K562 (cell line): ENCODE measurements around the gene YIF1A. TPM values are rescaled to one million over a fixed set of nuclear protein-coding genes. Genes with fewer than 3 reads are reported as not detected.
A peak's percentile ranks its signal among the peaks of the same experiment; 100 is the strongest.

Source experiments
- ATAC-seq: fragments of 200-7000 bp; cut with Tn5 transposase; 3 replicates; pipeline ENCODE4 v1.9.1; 2020; ENCODE audit warnings: moderate library complexity
- BruUV-seq: library from RNA; stranded (reverse); fragments of 400-500 nt; replicated peaks from 2 replicates; lab custom pipeline; 2021; lab: Mats Ljungman, UMichigan
- CTCF ChIA-PET: fragments of 300-600 bp; formaldehyde crosslinking; extraction: SDS; loops from one replicate; lab custom pipeline; 2021; ENCODE audit warnings: low intra/inter-chr PET ratio; lab: Yijun Ruan, JAX
- POLR2A ChIA-PET: fragments of 300-600, 350-650 bp; sonication (Branson Sonifier 250); formaldehyde crosslinking; extraction: SDS; loops from one replicate; lab custom pipeline; 2021; ENCODE audit warnings: antibody characterized with exemption, inconsistent platforms; lab: Yijun Ruan, JAX
- DNase-seq, 4 experiments: peaks; one replicate each; pipeline versions ENCODE4 v3.0.0 to v3.0.0-alpha.2; 2011 to 2018; ENCODE audit warnings: low spot score in 3 of 4, mixed read lengths in 3 of 4; ENCODE audit errors: extremely low read depth in 1 of 4
- FAIRE-seq: peaks from 2 replicates; lab custom pipeline; 2011; peaks lifted over from hg19 to GRCh38; lab: Jason Lieb, UNC
- H2AFZ ChIP-seq: 2 replicates; pipeline ENCODE4 v1.6.0; 2011; ENCODE audit warnings: low read depth, low read length, control low read depth, inconsistent platforms
- H3K27ac ChIP-seq: fragments of 200-600 bp; 3 replicates; pipeline ENCODE4 v1.8.0; 2011; ENCODE audit warnings: low read depth, mild to moderate bottlenecking, control low read depth, inconsistent platforms, low read length, moderate library complexity, mixed read lengths; ENCODE audit errors: extremely low read depth
- H3K27me3 ChIP-seq, 2 experiments: fragments of 300-600 bp in 1 of 2; 2 replicates in 1 of 2; 3 replicates in 1 of 2; pipeline versions ENCODE4 v1.6.0 to v1.8.0; 2011; ENCODE audit warnings: inconsistent platforms in 2 of 2, low read length in 2 of 2, mild to moderate bottlenecking in 1 of 2, mixed read lengths in 1 of 2, moderate library complexity in 1 of 2; ENCODE audit not compliant: control insufficient read depth in 2 of 2, insufficient read depth in 2 of 2
- H3K36me3 ChIP-seq: fragments of 300-600 bp; 3 replicates; pipeline ENCODE4 v1.8.0; 2011; ENCODE audit warnings: mild to moderate bottlenecking, low read length, inconsistent platforms; ENCODE audit not compliant: control insufficient read depth, insufficient read depth
- H3K4me1 ChIP-seq, 2 experiments: fragments of 200-600 bp in 1 of 2; replicated peaks in 1 of 2; 2 replicates in 1 of 2; 3 replicates in 1 of 2; pipeline versions ENCODE4 v1.5.1 to v1.8.0; 2011; ENCODE audit warnings: inconsistent platforms in 2 of 2, low read length in 2 of 2, mild to moderate bottlenecking in 1 of 2, mixed read lengths in 1 of 2, moderate library complexity in 1 of 2; ENCODE audit not compliant: control insufficient read depth in 2 of 2, insufficient read depth in 2 of 2
- H3K4me2 ChIP-seq: 2 replicates; pipeline ENCODE4 v1.6.1; 2011; ENCODE audit warnings: low read length, control low read depth, inconsistent platforms, mixed read lengths; ENCODE audit not compliant: insufficient read depth
- H3K4me3 ChIP-seq: fragments of 200-600 bp; sonication (generic), shearing (Covaris generic); 2 replicates; pipeline ENCODE4 v1.5.1; 2016; ENCODE audit warnings: control low read depth, inconsistent platforms
- H3K79me2 ChIP-seq: fragments of 200-600 bp; 3 replicates; pipeline ENCODE4 v1.8.0; 2011; ENCODE audit warnings: low read length, inconsistent platforms; ENCODE audit not compliant: control insufficient read depth, insufficient read depth
- H3K9ac ChIP-seq, 2 experiments: 2 replicates each; pipeline versions ENCODE4 v1.6.0 to v1.6.1; 2011; ENCODE audit warnings: low read depth in 2 of 2, low read length in 2 of 2, control low read depth in 1 of 2, inconsistent platforms in 1 of 2, mild to moderate bottlenecking in 1 of 2, mixed read lengths in 1 of 2; ENCODE audit not compliant: insufficient read depth in 1 of 2
- H3K9me1 ChIP-seq: one replicate; pipeline ENCODE4 v1.6.0; 2011; ENCODE audit warnings: inconsistent platforms, mild to moderate bottlenecking, low read length, moderate library complexity; ENCODE audit not compliant: control insufficient read depth, insufficient read depth
- H3K9me3 ChIP-seq: replicated peaks from 2 replicates; pipeline ENCODE4 v1.5.1; 2011; ENCODE audit warnings: low read depth, low read length, inconsistent platforms; ENCODE audit not compliant: control insufficient read depth, insufficient read depth
- H4K20me1 ChIP-seq: replicated peaks from 2 replicates; pipeline ENCODE4 v1.6.1; 2011; ENCODE audit warnings: low read length, inconsistent platforms, mixed read lengths; ENCODE audit not compliant: control insufficient read depth, insufficient read depth
- BHLHE40 ChIP-seq: IDR thresholded peaks from 2 replicates; pipeline ENCODE4 v1.6.1; 2011; ENCODE audit warnings: low read length, improper control_type of control experiment
- KDM1A ChIP-seq, 2 experiments: fragments of 450-650 bp; IDR thresholded peaks; 2 replicates each; pipeline ENCODE4 v1.6.1; 2016; ENCODE audit warnings: mild to moderate bottlenecking in 2 of 2
- TFAP4 ChIP-seq: sonication (generic); formaldehyde crosslinking; IDR thresholded peaks from 2 replicates; pipeline ENCODE4 v1.8.0; 2022; ENCODE audit warnings: missing genetic modification reagents, mild to moderate bottlenecking, moderate library complexity, borderline replicate concordance
- ZNF436 ChIP-seq: fragments of 250-450, 450-650 bp; sonication (Bioruptor Pico); formaldehyde crosslinking; IDR thresholded peaks from 2 replicates; pipeline ENCODE4 v1.7.0; 2020; ENCODE audit warnings: mild to moderate bottlenecking
- ZNF583 ChIP-seq: fragments of 250-450 bp; sonication (Bioruptor Pico); IDR thresholded peaks from 2 replicates; pipeline ENCODE4 v1.4.0; 2020
- WGBS: fragments of 100-300 bp; shearing (Covaris generic); methylation state at CpG from one replicate; pipeline ENCODE4 v1.1.6; 2016; ENCODE audit warnings: low coverage, mixed read lengths; ENCODE audit not compliant: insufficient coverage; ENCODE audit errors: missing lambda C conversion rate; 5-methylcytosine and 5-hydroxymethylcytosine counted together
- in situ Hi-C: fragments of 300-500 bp; cut with MboI; formaldehyde crosslinking; loops from 4 replicates; pipeline ENCODE4 v1.15.0; 2018; ENCODE audit warnings: inconsistent platforms, mixed read lengths
- intact Hi-C: fragments of 100-400 bp; cut with micrococcal nuclease; formaldehyde crosslinking; loops from 2 replicates; pipeline ENCODE4 v1.14.2; 2022
- polyA plus RNA-seq, 8 experiments: library from polyadenylated mRNA; depleted of rRNA in 4 of 8; stranded (reverse) in 5 of 8; unstranded in 3 of 8; fragments of >200 nt; fragmentation: Nextera tagmentation in 2 of 8; fragmentation: Illumina TruSeq in 1 of 8; extraction: Ambion mirVana in 2 of 8; extraction: Trizol in 1 of 8; gene quantifications; 2 replicates each; pipeline versions ENCODE4 v1.2.1 to v1.2.3, GENCODE V29; 2011 to 2014; ENCODE audit warnings: inconsistent platforms in 1 of 8, missing spikeins in 1 of 8
- total RNA-seq, 7 experiments: library from RNA; depleted of rRNA in 6 of 7; stranded (reverse); fragments of >200 nt in 6 of 7; fragmentation: Illumina TruSeq in 2 of 7; extraction: Trizol in 2 of 7; gene quantifications; 2 replicates each; pipeline versions ENCODE4 v1.2.1 to v1.2.3, GENCODE V29; 2011 to 2021; ENCODE audit warnings: low replicate concordance in 1 of 7

The YIF1A gene
- total and polyA plus RNA-seq, 9 of the 15 experiments (the other 6 are each of a cell fraction or from before 2014, with no cell fraction given) = 8.6 to 121 (median 77.2) TPM

DNA sequence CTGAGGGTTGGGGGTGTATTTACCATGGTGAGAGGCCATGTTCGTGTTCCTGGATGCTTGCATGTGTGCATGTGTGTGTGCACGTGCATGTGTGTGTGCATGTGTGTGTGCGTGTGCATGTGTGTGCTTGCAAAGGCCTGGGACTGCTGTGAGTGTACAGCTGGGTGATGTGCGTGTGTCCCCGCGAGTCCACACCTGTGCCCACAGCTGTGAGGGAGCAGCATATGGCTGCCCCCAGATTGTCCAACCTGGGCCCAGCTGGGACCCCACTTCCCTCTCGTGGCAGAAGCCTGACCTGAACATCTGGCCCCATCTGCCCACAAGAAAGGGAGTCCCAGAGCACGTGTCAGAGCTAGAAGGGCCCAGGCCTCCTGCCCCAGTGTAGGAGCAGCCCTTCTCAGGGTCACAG is 36.3 kb upstream of the YIF1A start:
- H3K27ac ChIP-seq = no peak overlapping the region
- ChIA-PET CTCF (no interaction called here), POLR2A (no interaction called here)
- no peak overlapping the region for H3K4me3 ChIP-seq
- peak overlapping the region in 1 of 2 experiments; percentile 55; a peak in 2 of 4 replicates for H3K9ac ChIP-seq
- H2AFZ ChIP-seq = peak overlapping the region; percentile 55; the same call in 1 of the 2 replicates
- H3K4me2 ChIP-seq = no peak overlapping the region
- H4K20me1 ChIP-seq = no peaks in the 10 kb centered on the region
- DNase-seq (no peak), ATAC-seq (no peak), FAIRE-seq (no peak)
- WGBS = 60% methylated on average over 5 of the region's 8 CpGs
- H3K27me3 ChIP-seq = no peaks in the 10 kb centered on the region
- H3K4me1 ChIP-seq = peaks cover 16 to 55% of the 10 kb centered on the region in 2 experiments; a peak in 4 of 5 replicates
- intact Hi-C loops = no loop called here
- peaks cover 4% of the 10 kb centered on the region for H3K9me1 ChIP-seq
- no peaks in the 10 kb centered on the region for H3K9me3 ChIP-seq
- no peaks in the 10 kb centered on the region for H3K36me3 ChIP-seq
- in situ Hi-C loops = loop anchor here (5.0 kb wide), 1 partner anchor 108 kb away; no protein-coding TSS in a partner anchor
- H3K79me2 ChIP-seq = no peaks in the 10 kb centered on the region
- BruUV-seq = no TSS peak
- TF ChIP-seq ZNF436 (CRISPR knock-in tag) (no peak), TFAP4 (CRISPR knock-in tag) (peak; percentile 18; the same call in 1 of the 2 replicates), ZNF583 (CRISPR knock-in tag) (no peak), KDM1A (IDR thresholded peaks at IDR 0.05) (0 out of 4 replicates have a peak, but pooled peaks of 1 of the 2 experiments have one; percentile 53), BHLHE40 (peak; percentile 13; the same call in 1 of the 2 replicates)
